Kidney epithelial cell (primary cell): ENCODE data around the gene LRIT2. TPM values are rescaled to one million over a fixed set of nuclear protein-coding genes. Genes with fewer than 3 reads are reported as not detected.

Source experiments
- DNase-seq: peaks from one replicate; pipeline ENCODE4 v3.0.0-alpha.2; 2010; ENCODE audit warnings: low read depth
- H3K27me3 ChIP-seq: 2 replicates; pipeline ENCODE4 v1.6.0; 2011; ENCODE audit warnings: low read length; ENCODE audit not compliant: control insufficient read depth, insufficient read depth
- H3K36me3 ChIP-seq: 2 replicates; pipeline ENCODE4 v1.5.1; 2011; ENCODE audit warnings: low read length; ENCODE audit not compliant: control insufficient read depth, insufficient read depth
- H3K4me3 ChIP-seq: 2 replicates; pipeline ENCODE4 v1.5.1; 2011; ENCODE audit warnings: low read depth, mild to moderate bottlenecking, control low read depth, low read length
- total RNA-seq: library from RNA; depleted of rRNA; stranded (reverse); fragments of >200 nt; gene quantifications from 2 replicates; pipeline ENCODE4 v1.2.3, GENCODE V29; 2015
- TF ChIP-seq, protein P1 (sequence below): IDR thresholded peaks from 2 replicates; pipeline ENCODE4 v1.5.1; 2011; ENCODE audit warnings: mild to moderate bottlenecking, moderate library complexity, low read length, control low read depth, inconsistent platforms; ENCODE audit not compliant: insufficient read depth, poor library complexity, severe bottlenecking

The LRIT2 gene
- total RNA-seq, 1 donor from 2014 or later = not detected

DNA sequence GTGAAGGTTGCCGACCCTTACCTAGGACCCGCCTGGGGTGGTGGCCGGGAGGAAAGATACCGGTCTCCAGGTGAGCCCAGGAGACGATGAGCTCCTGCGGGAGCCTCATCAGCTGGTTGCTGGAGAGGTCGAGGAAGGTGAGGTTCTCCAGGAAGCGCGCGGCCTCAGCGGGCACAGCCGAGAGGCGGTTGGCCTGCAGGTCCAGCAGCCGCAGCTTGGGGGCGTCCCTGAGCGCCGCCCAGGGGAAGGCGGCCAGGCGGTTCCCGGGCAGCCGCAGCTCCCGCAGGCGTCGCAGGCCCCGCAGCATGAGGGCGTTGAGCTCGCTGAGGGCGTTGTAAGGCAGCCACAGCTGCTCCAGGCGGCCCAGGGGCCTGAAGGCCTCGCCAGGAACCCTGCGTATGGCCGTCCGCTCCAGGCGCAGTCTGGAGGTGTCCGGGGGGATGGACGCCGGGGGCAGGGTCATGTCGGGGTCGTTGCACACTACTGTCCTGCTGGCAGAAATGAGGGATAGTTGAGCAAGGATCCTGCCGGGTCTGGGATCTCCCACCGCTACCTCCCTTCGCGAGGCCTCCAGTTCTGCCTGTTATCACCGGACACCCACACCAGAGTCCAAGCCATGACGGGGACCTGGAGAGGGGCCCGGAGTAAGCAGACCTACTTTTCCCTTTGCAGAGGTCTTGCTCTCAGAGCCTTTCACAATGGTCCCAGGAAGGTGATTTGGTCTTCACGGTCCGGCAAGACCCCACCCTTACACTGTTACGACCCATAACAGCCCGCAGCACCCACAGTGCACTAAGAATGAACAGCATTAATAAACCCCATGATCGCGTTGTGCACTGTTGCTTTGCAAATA is 12.1 kb upstream of the LRIT2 start:
- peaks cover 8% of the 10 kb centered on the region for H3K27me3 ChIP-seq
- TF ChIP-seq, protein P1, sequence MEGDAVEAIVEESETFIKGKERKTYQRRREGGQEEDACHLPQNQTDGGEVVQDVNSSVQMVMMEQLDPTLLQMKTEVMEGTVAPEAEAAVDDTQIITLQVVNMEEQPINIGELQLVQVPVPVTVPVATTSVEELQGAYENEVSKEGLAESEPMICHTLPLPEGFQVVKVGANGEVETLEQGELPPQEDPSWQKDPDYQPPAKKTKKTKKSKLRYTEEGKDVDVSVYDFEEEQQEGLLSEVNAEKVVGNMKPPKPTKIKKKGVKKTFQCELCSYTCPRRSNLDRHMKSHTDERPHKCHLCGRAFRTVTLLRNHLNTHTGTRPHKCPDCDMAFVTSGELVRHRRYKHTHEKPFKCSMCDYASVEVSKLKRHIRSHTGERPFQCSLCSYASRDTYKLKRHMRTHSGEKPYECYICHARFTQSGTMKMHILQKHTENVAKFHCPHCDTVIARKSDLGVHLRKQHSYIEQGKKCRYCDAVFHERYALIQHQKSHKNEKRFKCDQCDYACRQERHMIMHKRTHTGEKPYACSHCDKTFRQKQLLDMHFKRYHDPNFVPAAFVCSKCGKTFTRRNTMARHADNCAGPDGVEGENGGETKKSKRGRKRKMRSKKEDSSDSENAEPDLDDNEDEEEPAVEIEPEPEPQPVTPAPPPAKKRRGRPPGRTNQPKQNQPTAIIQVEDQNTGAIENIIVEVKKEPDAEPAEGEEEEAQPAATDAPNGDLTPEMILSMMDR = peak; percentile 10

DNA sequence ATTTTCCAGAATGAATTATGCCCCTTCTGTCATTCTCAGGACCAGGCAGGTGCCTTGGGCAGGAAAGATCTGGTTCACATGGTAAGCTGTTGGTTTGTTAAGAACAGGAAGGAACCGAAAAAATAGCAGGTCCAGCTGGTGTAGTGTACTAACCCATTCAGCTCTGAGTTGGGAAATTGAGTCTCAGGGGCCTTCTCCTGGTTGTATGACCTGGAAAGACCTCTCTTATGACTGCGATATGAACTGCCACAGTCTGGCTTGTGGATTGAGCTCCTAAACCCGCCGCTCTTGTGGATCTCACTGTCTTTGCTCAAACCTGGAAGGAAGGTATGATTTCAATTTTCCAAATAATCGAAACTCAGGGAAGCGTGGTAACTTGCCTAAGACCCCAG is 11.5 kb upstream of the LRIT2 start:
- TF ChIP-seq, protein P1 = no peak
- no peak for DNase-seq
- Histone ChIP-seq H3K36me3 (no peaks in the 10 kb centered on the region), H3K27me3 (peaks cover 8% of the 10 kb centered on the region), H3K4me3 (no peak overlapping the region)

More for the DNA sequence above, 12.1 kb upstream of the LRIT2 start:
- Histone ChIP-seq H3K36me3 (no peaks in the 10 kb centered on the region), H3K4me3 (no peak overlapping the region)
- no peak for DNase-seq

DNA sequence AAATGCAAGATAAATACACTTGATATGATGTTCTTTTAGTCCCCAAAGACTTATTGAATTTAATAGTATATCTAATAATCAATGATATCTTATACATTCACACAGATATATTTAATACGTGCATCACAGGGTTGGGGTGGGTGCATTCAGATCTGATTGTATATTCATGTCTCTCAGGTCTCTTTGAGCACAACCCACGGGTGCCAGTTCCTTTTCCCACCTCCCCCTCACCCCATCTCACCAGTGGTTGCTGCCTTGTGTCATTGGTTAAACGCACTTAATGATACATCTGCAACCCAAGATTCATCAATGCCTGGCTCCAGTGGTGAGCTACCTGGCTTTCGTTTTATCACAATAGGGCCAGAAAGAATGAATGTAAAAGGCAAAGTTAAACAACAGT is 9.8 kb upstream of the LRIT2 start:
- H3K36me3 ChIP-seq = no peaks in the 10 kb centered on the region
- TF ChIP-seq, protein P1 = no peak

DNA sequence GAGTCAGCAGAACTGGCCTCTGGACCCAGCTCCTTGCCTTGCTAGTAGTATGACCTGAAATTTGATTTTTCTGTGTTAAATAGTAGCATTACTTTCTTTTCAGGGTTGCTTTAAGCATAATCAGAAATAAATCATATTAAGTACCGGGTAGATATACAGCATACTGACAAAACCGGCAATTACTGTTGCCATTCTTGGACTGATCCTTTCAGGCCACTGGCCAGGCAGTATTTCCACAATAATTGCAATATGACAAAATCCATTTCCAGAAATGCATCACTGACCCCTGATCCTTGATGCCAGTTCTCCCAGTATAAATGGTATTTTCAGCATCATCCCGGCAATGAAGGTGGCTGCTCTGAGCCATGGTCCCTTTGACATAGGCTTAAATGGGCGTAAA is 9.1 kb upstream of the LRIT2 start:
- H3K27me3 ChIP-seq = peaks cover 8% of the 10 kb centered on the region
- no peak for DNase-seq
- no peak overlapping the region for H3K4me3 ChIP-seq
- H3K36me3 ChIP-seq = no peaks in the 10 kb centered on the region
- TF ChIP-seq, protein P1 = no peak

More for the DNA sequence above, 9.8 kb upstream of the LRIT2 start:
- Histone ChIP-seq H3K27me3 (peaks cover 8% of the 10 kb centered on the region), H3K4me3 (no peak overlapping the region)
- DNase-seq = no peak

DNA sequence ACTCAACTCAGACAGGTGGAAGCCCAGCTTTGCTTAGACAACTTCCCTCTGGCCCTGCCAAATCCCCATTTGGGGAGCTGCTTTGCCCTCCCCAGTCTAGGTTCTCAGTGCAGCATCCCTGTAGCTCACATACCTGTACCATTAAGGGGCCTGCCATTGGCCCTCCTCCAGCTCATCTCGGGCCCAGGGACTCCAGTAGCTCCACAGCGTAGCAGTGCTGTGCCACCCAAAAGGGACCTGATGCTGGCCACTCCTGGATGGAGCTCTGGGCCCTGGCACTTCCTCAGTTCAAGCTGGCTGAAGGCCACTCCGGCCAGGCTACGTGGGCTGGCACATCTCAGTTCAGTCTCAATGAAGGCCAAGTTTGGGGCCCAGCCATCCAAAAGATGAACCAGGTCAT is 8.6 kb upstream of the LRIT2 start:
- Histone ChIP-seq H3K4me3 (no peak overlapping the region), H3K27me3 (peaks cover 8% of the 10 kb centered on the region), H3K36me3 (no peaks in the 10 kb centered on the region)
- TF ChIP-seq, protein P1 = no peak
- DNase-seq = no peak
